ENCODE measurements around the gene PRDM15. TPM values are rescaled to one million over a fixed set of nuclear protein-coding genes. Genes with fewer than 3 reads are reported as not detected.

The PRDM15 gene
- total and polyA plus RNA-seq, 2 donors (not counting 3 experiments of a cell fraction or from before 2014, with no cell fraction given): 11.8 to 12.9 TPM

DNA sequence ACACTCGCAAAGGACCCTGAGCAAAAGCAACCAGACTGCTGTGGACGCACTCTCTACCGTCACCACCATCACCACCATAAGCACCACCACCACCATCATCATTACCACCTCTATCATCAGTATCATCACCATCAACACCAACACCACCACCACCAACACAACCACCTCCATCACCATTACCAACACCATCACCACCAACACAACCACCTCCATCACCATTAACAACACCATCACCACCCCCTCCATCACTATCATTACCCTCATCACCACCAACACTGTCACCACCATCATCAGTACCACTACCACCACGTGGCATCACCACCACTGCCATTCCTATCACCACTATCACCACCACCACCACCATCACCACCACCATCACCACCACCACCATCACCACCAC is 73.5 kb downstream of the PRDM15 start:
- Histone ChIP-seq H3K4me2 (ENCODE audit: insufficient read depth, low read length) (no peak overlapping the region), H3K9me1 (replicated peaks; ENCODE audit: control insufficient read depth, extremely low read depth, insufficient read depth, low read length) (no peaks in the 10 kb centered on the region), H4K20me1 (replicated peaks; ENCODE audit: control insufficient read depth, extremely low read depth, insufficient read depth, low read length) (no peaks in the 10 kb centered on the region), H3K36me3 (ENCODE audit: control insufficient read depth in 2 of 2, extremely low read depth in 1 of 2, insufficient read depth in 2 of 2, low read length in 2 of 2) (peaks cover 0 to 15% of the 10 kb centered on the region in 2 experiments), H3K27ac (ENCODE audit: insufficient read depth, low read depth, low read length) (no peak overlapping the region), H2AFZ (ENCODE audit: low read depth, low read length) (no peak overlapping the region), H3K9ac (replicated peaks; ENCODE audit: extremely low read depth, insufficient read depth, low read length) (no peak overlapping the region), H3K4me3 (replicated peaks in 1 of 3; ENCODE audit: insufficient read depth in 1 of 3, low read depth in 1 of 3, low read length in 3 of 3) (no peak overlapping the region), H3K9me3 (replicated peaks; ENCODE audit: control insufficient read depth, insufficient read depth, low read length) (no peaks in the 10 kb centered on the region), H3K4me1 (ENCODE audit: control insufficient read depth, extremely low read depth, insufficient read depth, low read length) (no peaks in the 10 kb centered on the region), H3K27me3 (ENCODE audit: control insufficient read depth in 2 of 2, insufficient read depth in 2 of 2, low read length in 2 of 2) (no peaks in the 10 kb centered on the region), H3K79me2 (ENCODE audit: control insufficient read depth, insufficient read depth, low read length) (no peaks in the 10 kb centered on the region)
- ChIA-PET POLR2A (no interaction called here), CTCF (no interaction called here)
- TF ChIP-seq JUN (IDR thresholded peaks at IDR 0.05; ENCODE audit: borderline replicate concordance, insufficient read depth, insufficient read length, low read depth) (no peak), FOS (IDR thresholded peaks at IDR 0.05; ENCODE audit: borderline replicate concordance, insufficient read depth, low read length) (no peak), POLR2AphosphoS5 (IDR thresholded peaks at IDR 0.05; ENCODE audit: insufficient read depth, low read depth, low read length) (no peak), POLR2A (IDR thresholded peaks at IDR 0.05; ENCODE audit: low read depth, low read length) (no peak), GATA2 (IDR thresholded peaks at IDR 0.05; ENCODE audit: insufficient read depth, insufficient read length, low read depth, low read length) (no peak), EZH2 (IDR thresholded peaks at IDR 0.05; ENCODE audit: borderline replicate concordance, low read depth, low read length, severe bottlenecking) (no peak), MYC (IDR thresholded peaks at IDR 0.05; ENCODE audit: low read depth, low read length) (no peak), CTCF (IDR thresholded peaks at IDR 0.05; ENCODE audit: extremely low read depth in 1 of 2, insufficient read depth in 1 of 2, low read depth in 1 of 2, low read length in 2 of 2) (no peak), MAX (IDR thresholded peaks at IDR 0.05; ENCODE audit: insufficient read depth, insufficient read length) (no peak)
- intact Hi-C loops (cut with micrococcal nuclease) (no loop called here), dilution Hi-C loops (cut with MboI; ENCODE audit: extremely low pct_ligation_motif_present, low sequenced_read_pairs) (no loop called here)
- BruUV-seq (replicated peaks): no TSS peak
- DNase-seq (ENCODE audit: low read depth, low spot score) (no peak), FAIRE-seq (no peak)
